Esophagus mucosa (tissue), 1 donor: ENCODE measurements around the gene NFATC1. TPM values are rescaled to one million over a fixed set of nuclear protein-coding genes. Genes with fewer than 3 reads are reported as not detected.

Source experiments
- ATAC-seq: fragments of 200-7000 bp; cut with Tn5 transposase; one replicate; pipeline ENCODE4 v1.9.1; 2020
- total RNA-seq: library from RNA; stranded (reverse); gene quantifications from one replicate; pipeline ENCODE4 v1.2.4, GENCODE V29; 2023
- donor health status: DM: yes; HTN: yes; CAD: no.

The NFATC1 gene
- total RNA-seq, 1 donor from 2014 or later: 1.8 TPM

DNA sequence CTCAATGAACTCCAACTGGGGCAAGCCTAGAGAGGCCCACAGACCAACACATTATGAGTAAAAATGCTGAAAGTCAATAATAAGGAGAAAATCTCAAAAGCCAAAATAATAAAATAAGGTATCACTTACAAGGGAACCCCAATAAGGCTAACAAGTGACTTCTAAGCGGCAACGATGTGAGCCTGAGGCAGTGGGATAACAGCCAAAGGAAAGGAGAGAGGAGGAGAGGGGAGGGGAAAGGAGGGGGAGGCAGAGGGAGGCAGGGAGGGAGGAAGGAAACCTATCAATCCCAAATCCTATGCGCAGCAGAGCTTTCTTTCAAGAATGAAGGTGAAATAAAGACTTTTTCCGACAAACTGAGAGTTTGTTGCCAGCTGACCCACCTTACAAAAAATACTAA, 6.0 kb upstream of the NFATC1 start:
- no peak for ATAC-seq

DNA sequence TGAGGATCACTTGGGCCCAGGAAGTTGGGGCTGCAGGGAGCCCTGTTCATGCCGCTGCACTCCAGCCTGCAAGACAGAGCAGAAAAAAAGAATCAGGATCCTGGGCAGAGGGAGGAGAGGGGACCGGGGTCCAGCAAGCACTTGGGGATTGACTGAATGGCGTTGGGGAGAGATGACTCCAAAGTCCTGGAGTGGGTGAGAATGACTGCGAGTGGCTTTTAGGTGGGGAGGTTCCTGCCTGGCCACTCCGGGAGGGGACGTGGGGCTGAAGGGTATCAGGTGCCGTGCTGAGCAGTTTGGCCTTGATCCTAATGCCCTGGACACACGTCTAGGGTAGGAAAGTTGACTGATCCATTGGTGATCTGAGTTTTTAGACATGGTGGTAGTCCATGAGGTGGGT, 3.5 kb upstream of the NFATC1 start:
- ATAC-seq: no peak

DNA sequence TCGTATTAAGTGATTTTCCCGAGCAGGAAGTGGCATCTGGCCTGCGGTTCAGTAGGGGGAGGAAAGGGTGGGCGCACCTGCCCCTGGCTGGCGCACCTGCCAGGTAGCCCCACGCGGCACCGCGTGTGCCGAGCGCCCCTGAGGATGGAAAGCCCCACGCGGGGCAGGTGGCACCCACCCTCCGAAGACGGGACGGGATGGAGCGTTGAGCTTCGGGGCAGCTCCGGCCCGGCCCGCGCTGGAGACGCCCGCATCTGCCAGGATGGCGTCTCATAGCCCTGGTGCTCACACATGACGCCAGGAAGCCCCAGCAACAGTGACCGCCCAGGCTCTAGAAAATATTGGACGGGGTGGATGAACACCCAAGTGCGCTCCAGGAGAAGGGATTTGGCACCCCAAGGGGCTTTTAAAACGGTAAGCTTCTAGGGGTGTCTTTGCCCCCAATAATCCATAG, 2.5 kb upstream of the NFATC1 start:
- peak; percentile 18 for ATAC-seq

DNA sequence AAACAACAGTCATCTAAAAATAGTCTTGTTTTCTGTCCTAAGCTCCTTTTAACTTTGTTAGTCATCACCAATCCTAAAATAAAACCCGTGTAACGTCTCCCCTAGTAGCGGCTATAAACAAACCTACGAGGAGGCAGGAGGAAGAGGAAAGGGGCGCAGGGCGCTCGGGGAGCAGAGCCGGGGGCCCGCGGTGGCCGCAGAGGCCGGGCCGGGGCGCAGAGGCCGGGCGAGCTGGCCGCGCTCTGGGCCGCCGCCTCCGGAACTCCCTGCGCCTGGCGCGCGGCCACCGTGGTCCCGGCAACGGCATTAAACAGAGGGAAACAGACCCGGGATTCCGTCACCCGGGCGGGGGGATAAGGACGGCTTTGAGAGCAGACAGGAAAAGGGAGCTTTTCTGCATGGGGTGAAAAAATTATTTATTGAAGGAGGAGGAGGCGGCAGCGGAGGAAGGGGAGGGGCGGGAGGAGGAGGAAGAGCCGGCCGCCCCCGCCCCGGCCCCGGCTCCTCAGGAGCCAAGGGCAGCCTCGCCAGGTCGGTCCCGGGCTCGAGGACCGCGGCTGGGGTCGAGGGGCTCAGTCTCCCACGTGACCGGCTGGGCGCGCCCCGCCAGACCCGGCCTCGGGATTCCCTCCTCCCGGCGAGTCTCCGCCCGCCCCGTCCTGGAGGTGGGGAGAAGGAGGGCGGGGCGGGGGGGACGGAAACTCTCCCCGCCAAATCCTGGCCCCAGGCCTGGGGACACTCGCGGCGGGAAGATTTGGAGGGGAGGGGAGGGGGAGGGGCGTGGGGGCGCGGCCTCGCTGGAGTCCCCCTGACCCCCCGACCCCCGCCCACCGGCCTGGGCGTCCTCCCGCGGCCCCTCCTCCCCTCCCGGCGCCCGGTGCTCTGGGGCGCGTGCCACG, 1.8 kb upstream of the NFATC1 start:
- ATAC-seq: peak; percentile 58

DNA sequence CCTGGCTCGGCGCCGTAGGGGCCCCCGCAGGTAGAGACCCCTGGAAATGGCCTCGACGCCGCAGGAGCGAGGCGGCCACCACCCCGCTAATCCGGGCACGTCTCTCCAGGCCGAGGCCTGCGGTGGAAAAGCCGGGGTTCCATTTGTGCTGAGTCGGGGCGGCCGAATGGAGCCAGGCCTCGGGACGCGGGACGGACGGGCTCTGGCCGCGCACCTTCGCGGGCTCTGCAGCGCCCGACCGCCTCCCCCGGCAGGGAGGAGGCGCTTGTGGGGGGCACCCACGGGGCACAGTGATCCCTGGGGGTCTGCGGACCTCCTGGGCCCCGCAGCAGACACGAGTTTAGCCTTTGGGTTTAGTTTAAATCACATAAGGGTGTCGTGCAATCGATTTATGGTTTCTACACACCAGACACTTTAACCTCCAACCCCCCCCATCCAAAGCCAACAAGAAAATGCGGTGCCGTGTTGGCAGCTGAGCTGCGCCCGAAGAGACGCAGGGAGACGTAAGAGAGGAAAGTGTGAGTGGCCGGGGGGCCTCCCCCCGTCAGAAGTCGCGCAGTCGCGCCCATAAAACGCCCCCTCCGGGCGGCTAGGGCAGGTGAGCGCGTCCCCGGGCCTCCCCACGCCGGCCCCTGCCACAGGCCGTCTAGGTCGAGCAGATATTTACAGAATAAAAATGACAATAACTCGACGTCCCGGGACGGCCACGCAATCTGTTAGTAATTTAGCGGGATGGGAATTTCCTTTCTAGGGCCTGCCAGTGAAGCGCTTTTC, 1.0 kb upstream of the NFATC1 start:
- ATAC-seq: peak; percentile 30

DNA sequence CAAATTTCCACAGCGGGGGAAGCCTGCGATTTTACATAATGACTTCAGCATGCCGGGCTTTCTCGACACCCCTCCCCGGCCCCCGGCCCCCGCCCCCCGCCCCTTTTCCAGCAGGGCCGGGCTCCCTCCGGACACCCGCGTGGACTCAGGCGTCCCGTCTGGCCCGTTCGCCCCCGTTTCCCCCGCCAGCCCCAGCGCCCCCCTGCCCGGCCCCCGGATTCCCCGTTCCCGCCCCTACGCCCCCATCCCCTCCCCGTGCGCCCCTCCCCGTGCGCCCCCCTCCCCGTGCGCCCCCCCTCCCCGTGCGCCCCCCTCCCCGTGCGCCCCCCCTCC, 456 bp upstream of the NFATC1 start:
- ATAC-seq: no peak

DNA sequence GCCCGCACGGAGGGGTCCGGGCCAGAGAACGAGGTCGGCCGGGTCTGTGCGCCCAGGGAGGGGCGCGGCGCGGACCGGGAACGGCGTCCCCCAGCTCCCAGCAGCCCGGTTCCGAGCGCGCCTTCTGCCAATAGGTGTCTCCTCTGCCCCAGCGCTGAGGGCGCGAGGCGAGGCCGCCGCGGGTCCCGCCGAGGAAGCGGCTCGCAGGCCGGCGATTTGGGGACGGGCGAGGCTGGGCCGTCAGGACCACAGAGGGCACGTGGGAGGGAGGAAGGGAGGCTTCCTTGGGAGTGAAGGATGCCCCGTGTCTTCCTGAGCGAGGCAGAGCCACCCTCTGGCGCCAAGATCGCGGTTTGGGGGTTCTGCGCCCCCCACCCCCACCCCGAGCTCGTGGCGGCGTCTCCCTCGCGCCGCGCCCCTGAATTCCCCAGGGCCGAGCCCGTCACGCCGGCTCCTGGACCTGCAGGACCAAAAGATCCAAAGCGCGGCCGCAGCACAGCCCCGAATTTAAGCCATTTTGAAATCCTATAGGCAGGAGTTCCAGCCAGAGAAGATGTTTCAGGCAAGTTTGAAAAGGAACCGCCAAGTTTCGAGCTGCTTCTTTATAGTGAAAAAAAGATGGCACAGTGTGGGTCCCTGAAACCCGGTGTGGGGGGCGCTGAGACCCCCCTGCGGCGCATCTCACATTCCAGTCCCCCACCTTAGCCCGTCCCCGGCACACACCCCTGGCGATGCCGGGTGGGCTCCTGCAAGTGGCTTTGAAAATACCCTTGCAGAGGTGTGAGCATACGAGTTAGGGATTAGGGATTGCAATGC, 909 bp downstream of the NFATC1 start:
- ATAC-seq: no peak

DNA sequence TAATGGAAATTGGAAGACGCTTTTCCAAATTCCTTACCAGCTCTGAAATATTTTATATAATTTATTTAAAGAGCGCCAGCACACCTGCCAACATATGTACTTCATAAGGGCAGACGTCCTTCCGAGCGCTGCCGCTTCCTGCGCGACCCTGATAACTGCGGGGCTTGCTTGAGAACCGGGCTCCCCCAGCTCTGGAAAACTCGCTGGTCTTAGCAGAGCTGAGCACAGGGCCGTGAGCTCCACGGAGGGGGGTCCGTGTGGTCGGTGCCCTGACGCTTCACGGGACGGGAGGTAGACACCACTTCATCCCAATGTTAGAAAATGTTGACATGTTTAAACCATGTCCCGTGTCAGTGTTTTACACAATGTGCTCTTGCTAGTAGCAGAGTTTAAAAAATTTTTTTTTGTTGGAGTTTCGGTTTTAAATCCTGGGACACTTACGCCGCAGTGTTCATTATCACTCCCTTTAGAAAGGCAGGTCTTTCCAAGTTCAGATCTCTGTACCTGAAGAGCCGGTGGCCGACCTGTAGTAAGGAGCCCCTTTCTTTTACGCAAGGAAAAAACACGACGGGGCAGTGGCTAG, 1.6 kb downstream of the NFATC1 start:
- ATAC-seq: no peak

DNA sequence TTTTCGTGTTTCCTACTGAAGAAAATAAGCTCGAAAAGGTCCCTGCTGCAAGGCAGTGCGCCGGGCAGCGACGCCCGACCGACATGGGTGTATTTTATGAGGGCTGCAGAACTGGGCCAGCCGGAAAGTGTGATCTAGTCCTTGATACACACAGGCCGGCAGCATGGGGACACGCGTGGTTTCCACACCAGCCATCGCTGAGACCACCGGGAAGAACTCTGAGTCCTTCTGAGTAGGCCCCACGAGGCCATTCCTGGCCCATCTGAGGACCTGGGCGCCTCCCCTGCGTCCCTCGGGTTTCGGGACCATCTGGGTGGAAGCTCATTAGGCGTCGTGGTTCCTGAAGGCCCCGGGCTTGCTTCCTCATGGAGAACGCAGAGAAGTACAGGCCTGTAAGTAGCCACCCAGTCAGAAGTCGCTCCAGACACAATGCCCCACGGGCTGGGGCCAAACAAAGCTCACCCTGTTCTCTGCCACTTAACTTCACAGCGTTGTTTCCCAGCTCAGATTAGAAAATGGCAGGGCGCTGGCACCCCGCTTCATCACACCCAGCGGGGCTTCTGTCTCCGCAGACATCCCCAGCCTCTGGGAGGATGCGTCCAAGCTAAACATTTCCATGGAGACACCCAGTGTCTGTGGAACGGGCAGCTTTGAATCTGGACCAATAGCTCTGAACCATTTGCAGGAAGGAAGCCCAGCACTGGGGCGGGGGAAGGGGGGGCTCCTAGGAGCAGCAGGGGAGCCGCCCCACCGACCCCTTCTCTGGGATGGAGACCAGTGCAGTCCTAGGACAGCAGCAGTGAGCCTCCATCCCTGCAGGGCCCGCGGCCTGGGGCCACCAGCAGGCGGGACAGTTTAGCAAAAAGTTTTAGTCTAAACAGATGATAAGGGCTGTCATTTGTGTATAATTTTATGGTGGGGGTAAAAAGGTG, 2.4 kb downstream of the NFATC1 start:
- no peak for ATAC-seq

DNA sequence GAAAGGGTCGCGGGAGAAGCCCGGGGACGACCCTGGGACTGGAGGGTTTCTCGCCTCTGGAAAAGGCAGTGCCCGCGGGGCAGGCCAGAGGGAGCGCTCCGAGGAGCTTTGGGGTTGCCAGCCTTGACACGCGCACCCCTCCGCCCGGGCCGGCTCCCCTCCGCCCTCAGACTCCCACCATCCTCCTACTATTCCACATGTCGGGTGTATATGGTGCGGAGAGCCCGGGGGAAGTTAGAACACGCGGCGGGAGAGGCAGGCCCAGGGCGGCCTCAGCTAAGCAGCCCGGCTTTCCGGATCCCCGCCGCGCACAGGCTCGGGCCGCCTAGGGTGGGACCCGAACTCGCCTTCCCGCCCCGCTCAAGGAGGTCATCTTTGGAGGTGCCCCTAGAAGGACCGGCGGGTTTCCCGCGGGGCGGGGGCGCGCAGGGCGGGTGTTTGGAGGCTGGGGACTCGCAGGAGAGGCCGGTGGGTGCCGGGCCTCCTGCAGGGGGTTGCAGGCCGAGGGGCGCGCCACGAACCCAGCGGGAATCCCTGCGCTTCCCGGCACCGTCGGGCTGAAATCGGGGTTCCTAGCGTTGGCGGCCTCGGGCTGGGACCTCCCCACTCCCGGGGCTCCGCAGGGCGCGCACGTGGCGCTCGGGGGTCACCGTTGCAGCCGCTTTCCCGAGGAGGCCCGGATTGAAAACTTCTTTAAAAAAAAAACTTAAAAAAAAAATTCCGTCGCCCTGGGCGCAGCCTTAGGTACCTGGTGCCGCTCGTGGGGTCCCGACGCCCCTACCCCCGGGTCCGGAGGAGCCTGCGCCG, 3.7 kb downstream of the NFATC1 start:
- peak; percentile 4 for ATAC-seq

DNA sequence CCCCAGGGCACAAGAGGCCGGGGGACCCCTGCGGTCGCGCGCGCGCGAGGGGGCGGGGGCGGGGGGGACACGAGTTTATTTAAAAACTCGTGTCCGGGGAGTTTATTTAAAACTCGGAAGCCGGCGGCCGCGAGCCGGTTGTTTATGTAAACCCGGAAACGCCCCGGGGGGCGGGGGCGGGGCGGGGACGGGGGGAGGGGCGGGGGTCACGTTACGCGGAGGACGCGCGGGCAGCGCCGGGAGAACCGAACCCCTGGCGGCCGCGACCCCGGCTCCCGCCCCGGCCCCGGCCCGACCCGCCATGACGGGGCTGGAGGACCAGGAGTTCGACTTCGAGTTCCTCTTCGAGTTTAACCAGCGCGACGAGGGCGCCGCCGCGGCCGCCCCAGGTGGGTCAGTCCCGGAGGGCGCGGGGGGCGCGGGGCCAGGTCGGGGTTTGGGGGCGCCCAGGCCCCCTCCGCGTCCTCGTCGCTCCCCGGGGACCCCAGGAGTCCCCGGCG, 4.4 kb downstream of the NFATC1 start:
- ATAC-seq: peak; percentile 18

DNA sequence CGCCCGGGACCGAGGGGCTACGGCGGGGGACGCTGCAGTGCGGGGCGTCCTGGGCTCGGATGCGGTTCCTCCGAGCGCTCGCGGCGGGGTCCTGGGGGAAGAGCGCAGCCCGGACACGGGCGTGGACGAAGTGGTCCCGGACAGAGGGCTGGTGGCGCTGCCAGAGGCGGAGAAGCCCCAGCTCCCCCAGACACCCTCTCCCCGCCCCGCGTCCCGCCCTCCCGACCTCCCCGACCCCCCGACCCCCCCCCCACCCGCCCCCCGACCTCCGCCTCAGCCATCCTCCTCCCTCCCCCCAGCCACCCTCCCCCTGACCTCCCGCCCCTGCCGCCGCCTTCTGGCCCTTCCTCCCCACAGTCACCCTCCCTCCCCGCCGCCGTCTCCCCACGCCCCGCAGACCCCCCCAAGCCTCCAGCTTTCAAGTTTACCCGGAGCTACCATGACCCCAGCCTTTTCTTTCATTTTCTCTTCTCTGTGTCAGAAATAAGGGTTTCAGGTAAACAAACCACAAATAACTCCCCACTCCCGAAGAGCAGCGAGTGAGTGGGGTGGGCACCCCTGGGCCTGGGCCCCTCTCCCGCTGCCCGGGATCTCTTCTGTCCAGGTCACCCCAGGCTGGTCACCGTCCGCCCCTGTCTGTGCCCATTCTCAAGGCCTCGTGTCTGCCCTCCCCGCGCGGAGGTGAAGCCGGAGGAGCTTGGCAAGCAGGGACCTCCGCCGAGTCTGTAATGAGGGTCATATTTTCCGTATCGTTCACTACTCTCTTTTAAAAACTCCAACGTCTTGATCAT, 5.1 kb downstream of the NFATC1 start:
- no peak for ATAC-seq

DNA sequence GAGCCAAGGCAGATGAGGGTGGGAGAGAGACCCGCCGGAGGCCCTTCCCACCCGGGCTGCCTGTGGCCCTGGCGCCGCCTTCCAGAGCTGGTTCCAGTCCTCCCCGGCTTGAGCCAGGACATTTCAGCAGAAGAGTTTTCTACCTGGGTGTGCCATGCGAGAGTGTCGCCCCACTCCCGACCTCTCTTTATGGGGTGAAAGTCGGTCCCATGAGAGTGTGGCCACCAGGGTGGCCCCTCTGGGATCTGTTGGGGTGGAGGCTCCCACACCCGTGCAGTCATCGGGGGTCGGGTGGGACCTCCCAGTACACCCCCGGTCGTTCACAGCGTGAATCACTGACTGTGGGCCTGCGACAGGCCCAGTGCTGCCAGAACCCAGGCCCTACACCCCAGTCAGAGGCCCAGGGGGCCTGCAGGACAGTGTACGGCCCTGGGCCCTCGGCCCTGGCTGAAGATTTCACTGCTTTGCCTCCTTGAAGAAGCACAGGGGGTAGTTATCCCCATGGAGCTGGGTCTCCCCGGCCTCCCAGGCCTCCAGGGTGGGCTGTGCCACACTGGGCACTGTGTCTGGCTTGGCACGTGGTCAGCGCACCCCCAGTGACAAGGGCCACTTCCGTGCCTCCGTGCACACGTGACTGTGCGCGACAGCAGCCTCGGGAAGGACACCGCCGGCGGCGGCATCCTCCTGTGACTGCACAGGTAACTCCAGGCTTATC, 5.9 kb downstream of the NFATC1 start:
- no peak for ATAC-seq

DNA sequence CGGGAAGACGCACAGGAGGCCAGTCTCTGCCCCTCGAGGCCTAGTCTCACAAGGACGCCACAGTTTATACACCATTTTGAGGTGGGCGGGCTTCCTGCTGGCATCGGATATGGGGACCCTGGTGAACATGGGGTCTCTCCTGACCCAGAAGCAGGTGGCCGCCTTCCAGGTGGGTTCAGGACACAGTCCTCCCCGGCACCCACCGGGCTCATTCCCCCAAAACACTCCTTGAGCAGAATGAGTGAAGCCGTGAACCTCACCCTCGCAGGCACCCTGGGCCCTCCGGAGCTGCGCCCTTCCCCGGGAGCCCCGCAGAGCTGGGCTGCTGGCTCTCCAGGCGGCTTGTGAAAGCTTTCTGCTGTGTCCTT, 6.5 kb downstream of the NFATC1 start:
- ATAC-seq: no peak

DNA sequence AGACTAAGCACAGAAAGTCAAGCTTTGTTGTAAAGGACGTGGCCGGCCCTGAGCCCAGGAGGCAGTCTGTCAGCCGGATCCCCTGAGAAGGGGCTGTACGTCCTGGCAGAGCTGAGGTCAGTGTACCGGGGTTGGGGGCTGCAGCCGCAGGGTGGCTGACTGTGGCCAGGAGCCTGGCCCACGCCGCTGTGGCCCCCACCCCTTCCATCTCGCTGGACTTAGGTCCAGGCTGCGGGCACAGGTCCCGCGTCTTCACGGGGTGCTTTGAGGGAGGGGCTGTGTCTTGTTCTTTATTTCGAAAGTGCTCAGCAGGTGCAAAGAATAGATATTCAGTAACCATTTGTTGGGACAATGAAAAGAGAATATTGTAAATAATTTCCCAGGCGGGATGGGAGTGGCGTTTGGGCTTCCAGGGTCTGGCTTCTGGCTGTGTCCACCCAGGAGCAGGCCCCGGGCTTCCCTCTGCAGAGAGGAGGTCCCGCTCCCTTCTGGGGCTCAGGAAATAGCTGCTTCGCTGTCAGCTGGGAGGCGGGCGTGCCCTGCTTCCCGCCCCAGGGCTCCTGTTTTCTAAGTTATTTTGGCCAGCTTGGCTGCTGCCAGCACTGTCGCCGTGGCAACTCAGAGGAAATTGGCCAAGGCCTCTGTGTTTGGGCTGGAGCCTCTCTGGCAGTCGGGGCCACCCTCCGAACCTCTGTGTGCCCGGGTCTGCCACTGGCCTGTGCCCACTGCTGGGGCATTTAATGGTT, 7.4 kb downstream of the NFATC1 start:
- ATAC-seq: no peak

DNA sequence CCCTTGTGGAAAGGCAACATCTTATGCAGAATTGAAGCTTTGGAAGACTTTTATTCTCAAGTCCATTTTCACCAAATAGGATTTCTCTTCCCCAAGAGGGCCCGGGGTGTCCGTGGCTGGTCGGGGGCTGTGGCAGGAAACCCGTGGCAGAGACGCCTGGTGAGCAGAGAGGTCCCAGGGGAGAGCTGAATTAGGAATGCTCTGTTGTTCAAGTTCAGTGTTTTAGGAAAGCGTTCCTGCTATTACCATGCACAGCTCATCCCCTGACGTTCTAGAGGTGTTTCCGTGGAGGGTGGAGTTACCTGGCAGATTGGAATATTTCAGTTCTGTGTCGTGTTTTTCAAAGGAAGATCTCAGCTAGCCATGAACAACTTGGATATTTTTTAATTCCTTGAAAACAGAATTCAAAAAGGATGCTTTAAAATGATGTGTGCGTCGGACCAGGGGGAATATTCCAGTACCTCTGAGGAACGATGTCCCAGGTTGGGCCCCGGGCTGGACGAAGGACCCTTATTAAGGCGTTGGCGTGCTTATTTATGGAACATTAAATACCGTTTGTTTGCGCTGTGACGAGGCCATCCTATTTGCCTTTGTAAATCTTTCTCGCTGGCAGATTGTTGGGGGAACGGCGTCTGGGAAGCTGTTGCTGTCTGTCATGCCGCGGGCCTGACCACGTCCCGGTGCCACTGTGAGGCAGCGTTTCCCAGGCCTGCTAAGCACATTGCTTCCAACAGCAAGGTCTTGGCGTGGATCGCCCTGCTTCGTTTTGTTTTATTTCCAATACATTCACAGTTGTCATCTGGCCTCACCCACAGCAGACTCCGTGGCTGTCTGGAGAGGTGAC, 8.2 kb downstream of the NFATC1 start:
- ATAC-seq: no peak

DNA sequence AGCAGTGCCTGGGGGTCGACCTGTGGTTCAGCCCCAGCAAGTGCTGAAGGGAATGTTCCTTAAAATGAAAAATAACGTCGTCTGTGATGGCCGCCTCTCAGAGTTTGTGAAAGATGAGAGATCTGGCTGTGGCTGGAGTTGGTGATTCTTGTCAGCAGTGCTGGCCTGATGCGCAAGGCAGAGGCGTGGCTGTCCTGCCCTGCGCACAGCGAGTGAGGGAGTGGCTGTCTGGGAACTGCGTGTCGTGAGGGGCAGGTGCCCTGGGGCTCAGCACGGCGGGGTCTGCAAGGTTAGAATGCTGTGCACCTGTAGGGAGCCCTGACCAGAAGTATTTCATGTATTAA, 8.8 kb downstream of the NFATC1 start:
- no peak for ATAC-seq
